Trophoblast cell (in vitro differentiated cells and primary cell): ENCODE data around the gene KLHL18.
"Not testable (repeated sequence)": the region's sequence is repeated elsewhere in the genome, so short reads cannot be mapped to it uniquely, and the experiment has no call there.

ENCODE experiments used
- DNase-seq, 2 donors: peaks; one replicate each; pipeline ENCODE4 v3.0.0-alpha.2; 2016
- H2AFZ ChIP-seq: 2 replicates; pipeline ENCODE4 v1.6.1; 2013; ENCODE audit warnings: low read length, moderate library complexity, mild to moderate bottlenecking; ENCODE audit not compliant: insufficient read depth, poor library complexity
- H2AK5ac ChIP-seq: 2 replicates; pipeline ENCODE4 v1.6.1; 2013; ENCODE audit warnings: mild to moderate bottlenecking, low read length
- H2BK120ac ChIP-seq: 2 replicates; pipeline ENCODE4 v1.6.1; 2013; ENCODE audit warnings: low read length, mild to moderate bottlenecking, moderate library complexity; ENCODE audit not compliant: insufficient read depth, poor library complexity
- H2BK12ac ChIP-seq: 2 replicates; pipeline ENCODE4 v1.6.1; 2013; ENCODE audit warnings: mild to moderate bottlenecking, low read length, moderate library complexity
- H2BK5ac ChIP-seq: 2 replicates; pipeline ENCODE4 v1.6.1; 2013; ENCODE audit warnings: low read length, low read depth, moderate library complexity, mild to moderate bottlenecking; ENCODE audit not compliant: poor library complexity
- H3K14ac ChIP-seq: 2 replicates; pipeline ENCODE4 v1.6.1; 2013; ENCODE audit warnings: mild to moderate bottlenecking, low read length
- H3K18ac ChIP-seq: 2 replicates; pipeline ENCODE4 v1.6.1; 2013; ENCODE audit warnings: mild to moderate bottlenecking, low read length
- H3K23ac ChIP-seq: 2 replicates; pipeline ENCODE4 v1.6.1; 2013; ENCODE audit warnings: low read length
- H3K27ac ChIP-seq: 2 replicates; pipeline ENCODE4 v1.5.1; 2013; ENCODE audit warnings: low read depth, mild to moderate bottlenecking, inconsistent platforms, low read length, moderate library complexity
- H3K27me3 ChIP-seq: 2 replicates; pipeline ENCODE4 v1.6.1; 2013; ENCODE audit warnings: inconsistent platforms, mild to moderate bottlenecking, low read length, moderate library complexity; ENCODE audit not compliant: insufficient read depth
- H3K36me3 ChIP-seq, 2 experiments: 1 replicate in 1 of 2; 2 replicates in 1 of 2; pipeline ENCODE4 v1.6.1; 2013; ENCODE audit warnings: low read length in 2 of 2, mild to moderate bottlenecking in 2 of 2, moderate library complexity in 1 of 2; ENCODE audit not compliant: insufficient read depth in 2 of 2, control insufficient read depth in 1 of 2
- H3K4ac ChIP-seq: 2 replicates; pipeline ENCODE4 v1.6.1; 2013; ENCODE audit warnings: low read depth, mild to moderate bottlenecking, low read length, moderate library complexity
- H3K4me1 ChIP-seq, 2 experiments: 1 replicate in 1 of 2; 2 replicates in 1 of 2; pipeline ENCODE4 v1.6.1; 2013; ENCODE audit warnings: low read length in 2 of 2, mild to moderate bottlenecking in 2 of 2, moderate library complexity in 1 of 2; ENCODE audit not compliant: insufficient read depth in 2 of 2, control insufficient read depth in 1 of 2
- H3K4me2 ChIP-seq: 2 replicates; pipeline ENCODE4 v1.6.1; 2013; ENCODE audit warnings: inconsistent platforms, mild to moderate bottlenecking, low read length, moderate library complexity
- H3K4me3 ChIP-seq: 2 replicates; pipeline ENCODE4 v1.5.1; 2013; ENCODE audit warnings: mild to moderate bottlenecking, low read depth, low read length, inconsistent platforms
- H3K79me1 ChIP-seq: one replicate; pipeline ENCODE4 v1.6.1; 2013; ENCODE audit warnings: low read length
- H3K79me2 ChIP-seq: 2 replicates; pipeline ENCODE4 v1.6.1; 2013; ENCODE audit warnings: low read length, mild to moderate bottlenecking; ENCODE audit not compliant: control insufficient read depth, insufficient read depth, poor library complexity
- H3K9ac ChIP-seq: 2 replicates; pipeline ENCODE4 v1.6.1; 2013; ENCODE audit warnings: mild to moderate bottlenecking, low read length
- H3K9me3 ChIP-seq: 2 replicates; pipeline ENCODE4 v1.6.1; 2013; ENCODE audit warnings: low read depth, mild to moderate bottlenecking, control low read depth, inconsistent platforms, low read length; ENCODE audit not compliant: insufficient read depth
- H4K12ac ChIP-seq: 2 replicates; pipeline ENCODE4 v1.6.1; 2013; ENCODE audit warnings: low read depth, mild to moderate bottlenecking, low read length, moderate library complexity
- H4K8ac ChIP-seq: 2 replicates; pipeline ENCODE4 v1.6.1; 2013; ENCODE audit warnings: low read depth, mild to moderate bottlenecking, low read length, moderate library complexity
- H4K91ac ChIP-seq: one replicate; pipeline ENCODE4 v1.6.1; 2013; ENCODE audit warnings: low read depth, mild to moderate bottlenecking, low read length, moderate library complexity
- WGBS: extraction: QIAGEN DNeasy Blood & Tissue Kit; methylation state at CpG from one replicate; pipeline ENCODE4 v1.1.7; 2013; ENCODE audit warnings: missing lambda C conversion rate; ENCODE audit not compliant: insufficient read length, insufficient coverage; ENCODE audit errors: extremely low coverage; 5-methylcytosine and 5-hydroxymethylcytosine counted together

The KLHL18 gene

GRCh38 chr3:47306022-47306421 is 23.3 kb downstream of the KLHL18 start:
- Histone ChIP-seq H4K8ac (no peak overlapping the region), H3K79me1 (no peaks in the 10 kb centered on the region), H3K27me3 (no peaks in the 10 kb centered on the region), H3K18ac (no peak overlapping the region), H2BK120ac (no peak overlapping the region), H4K12ac (no peak overlapping the region), H3K9me3 (peaks cover 2% of the 10 kb centered on the region), H4K91ac (no peak overlapping the region), H2BK12ac (no peak overlapping the region), H3K23ac (no peak overlapping the region), H3K79me2 (no peaks in the 10 kb centered on the region), H2AFZ (no peak overlapping the region), H2AK5ac (no peak overlapping the region), H3K4me1 (no peaks in the 10 kb centered on the region), H3K36me3 (peaks cover 0 to 4% of the 10 kb centered on the region in 2 experiments), H3K14ac (no peak overlapping the region), H3K4me3 (no peak overlapping the region), H3K4me2 (no peak overlapping the region), H2BK5ac (no peak overlapping the region), H3K9ac (no peak overlapping the region), H3K4ac (no peak overlapping the region), H3K27ac (no peak overlapping the region)
- WGBS: no CpG with 5 or more reads among the region's 2 CpGs
- DNase-seq: no peak

- no CpG with 5 or more reads among the region's 28 CpGs for WGBS
- H3K14ac ChIP-seq, H3K4me1 ChIP-seq: not testable (repeated sequence)
These were observed 26.5 kb downstream of the KLHL18 start for GRCh38 chr3:47309231-47309630.

GRCh38 chr3:47310391-47310790 is 27.6 kb downstream of the KLHL18 start:
- H3K36me3 ChIP-seq: peaks cover 0 to 2% of the 10 kb centered on the region in 2 experiments

More at GRCh38 chr3:47309231-47309630, 26.5 kb downstream of the KLHL18 start:
- H3K4me3 ChIP-seq, H3K18ac ChIP-seq, H3K79me2 ChIP-seq, DNase-seq, H3K27me3 ChIP-seq, H4K12ac ChIP-seq, H4K91ac ChIP-seq, H2BK120ac ChIP-seq, H3K4ac ChIP-seq, H3K9me3 ChIP-seq, H3K27ac ChIP-seq, H3K79me1 ChIP-seq, H2BK12ac ChIP-seq, H3K36me3 ChIP-seq, H2AK5ac ChIP-seq, H3K4me2 ChIP-seq, H2AFZ ChIP-seq, H2BK5ac ChIP-seq, H3K9ac ChIP-seq, H4K8ac ChIP-seq, H3K23ac ChIP-seq: not testable (repeated sequence)

GRCh38 chr3:47313341-47314055 is 30.8 kb downstream of the KLHL18 start:
- no CpG with 5 or more reads among the region's 1 CpG for WGBS
- H4K8ac ChIP-seq: no peak overlapping the region

More at GRCh38 chr3:47310391-47310790, 27.6 kb downstream of the KLHL18 start:
- Histone ChIP-seq H3K4ac (no peak overlapping the region), H2BK120ac (no peak overlapping the region), H2AK5ac (no peak overlapping the region), H3K4me3 (no peak overlapping the region), H3K79me2 (no peaks in the 10 kb centered on the region), H4K91ac (no peak overlapping the region), H3K9me3 (peaks cover 2% of the 10 kb centered on the region), H4K12ac (no peak overlapping the region), H3K4me2 (no peak overlapping the region), H3K4me1 (no peaks in the 10 kb centered on the region), H3K79me1 (no peaks in the 10 kb centered on the region), H3K9ac (no peak overlapping the region), H3K18ac (no peak overlapping the region), H3K27ac (no peak overlapping the region), H3K23ac (no peak overlapping the region), H3K27me3 (no peaks in the 10 kb centered on the region), H2AFZ (no peak overlapping the region), H3K14ac (no peak overlapping the region), H2BK12ac (no peak overlapping the region), H2BK5ac (no peak overlapping the region), H4K8ac (no peak overlapping the region)
- no peak for DNase-seq
- no CpG with 5 or more reads among the region's 4 CpGs for WGBS

More at GRCh38 chr3:47313341-47314055, 30.8 kb downstream of the KLHL18 start:
- H3K79me2 ChIP-seq: no peaks in the 10 kb centered on the region
- no peak overlapping the region for H3K27ac ChIP-seq
- H3K23ac ChIP-seq: no peak overlapping the region
- no peak overlapping the region for H2AK5ac ChIP-seq
- H3K36me3 ChIP-seq: peaks cover 0 to 2% of the 10 kb centered on the region in 2 experiments
- H3K9ac ChIP-seq: no peak overlapping the region
- H2BK5ac ChIP-seq: no peak overlapping the region
- H3K27me3 ChIP-seq: no peaks in the 10 kb centered on the region
- H3K4me3 ChIP-seq: no peak overlapping the region
- no peak overlapping the region for H4K12ac ChIP-seq
- no peaks in the 10 kb centered on the region for H3K79me1 ChIP-seq
- H3K9me3 ChIP-seq: peaks cover 2% of the 10 kb centered on the region
- no peak overlapping the region for H2AFZ ChIP-seq
- no peak overlapping the region for H2BK120ac ChIP-seq
- H4K91ac ChIP-seq: no peak overlapping the region
- no peak overlapping the region for H2BK12ac ChIP-seq
- no peak for DNase-seq
- H3K4me1 ChIP-seq: no peaks in the 10 kb centered on the region
- H3K4me2 ChIP-seq: no peak overlapping the region
- H3K14ac ChIP-seq: no peak overlapping the region
- no peak overlapping the region for H3K18ac ChIP-seq
- no peak overlapping the region for H3K4ac ChIP-seq
